ENCODE measurements around the gene APOH. TPM values are rescaled to one million over a fixed set of nuclear protein-coding genes. Genes with fewer than 3 reads are reported as not detected.

APOH gene
- total RNA-seq, 1 experiment from 2014 or later: 1.4 TPM

DNA sequence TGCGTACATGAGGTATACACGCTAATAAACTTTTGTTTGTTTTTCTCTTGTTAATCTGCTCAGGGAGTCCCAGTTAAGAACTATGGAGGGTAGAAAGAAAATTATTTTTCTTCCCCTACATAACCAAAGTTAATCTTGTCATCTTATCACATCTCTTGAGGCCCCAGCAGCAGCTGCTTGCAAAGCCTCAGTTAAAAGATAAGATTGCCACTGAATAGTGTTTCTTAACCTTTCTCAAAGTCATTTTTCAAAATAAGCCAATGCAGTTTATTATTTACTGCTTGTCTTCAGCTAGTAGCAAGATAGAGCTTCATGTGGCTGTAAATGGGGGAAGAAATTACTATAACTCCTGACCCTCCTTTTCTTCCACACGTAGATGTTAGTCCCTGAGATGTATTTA, 21.5 kb upstream of the APOH start:
- H3K36me3 ChIP-seq (ENCODE audit: insufficient read depth, low read length, poor library complexity, severe bottlenecking): no peaks in the 10 kb centered on the region
- H3K9me3 ChIP-seq (ENCODE audit: low read depth, low read length, poor library complexity, severe bottlenecking): no peaks in the 10 kb centered on the region
- H3K4me3 ChIP-seq (ENCODE audit: low read depth, low read length, poor library complexity, severe bottlenecking): no peak overlapping the region
- H3K27ac ChIP-seq (ENCODE audit: low read depth, low read length, poor library complexity, severe bottlenecking): no peak overlapping the region
- H3K27me3 ChIP-seq (replicated peaks; ENCODE audit: insufficient read depth, low read depth, low read length, poor library complexity): no peaks in the 10 kb centered on the region
- TF ChIP-seq EZH2 (IDR thresholded peaks at IDR 0.05; ENCODE audit: borderline replicate concordance, low read depth, low read length, poor library complexity, severe bottlenecking): no peak
- TF ChIP-seq, protein P1, sequence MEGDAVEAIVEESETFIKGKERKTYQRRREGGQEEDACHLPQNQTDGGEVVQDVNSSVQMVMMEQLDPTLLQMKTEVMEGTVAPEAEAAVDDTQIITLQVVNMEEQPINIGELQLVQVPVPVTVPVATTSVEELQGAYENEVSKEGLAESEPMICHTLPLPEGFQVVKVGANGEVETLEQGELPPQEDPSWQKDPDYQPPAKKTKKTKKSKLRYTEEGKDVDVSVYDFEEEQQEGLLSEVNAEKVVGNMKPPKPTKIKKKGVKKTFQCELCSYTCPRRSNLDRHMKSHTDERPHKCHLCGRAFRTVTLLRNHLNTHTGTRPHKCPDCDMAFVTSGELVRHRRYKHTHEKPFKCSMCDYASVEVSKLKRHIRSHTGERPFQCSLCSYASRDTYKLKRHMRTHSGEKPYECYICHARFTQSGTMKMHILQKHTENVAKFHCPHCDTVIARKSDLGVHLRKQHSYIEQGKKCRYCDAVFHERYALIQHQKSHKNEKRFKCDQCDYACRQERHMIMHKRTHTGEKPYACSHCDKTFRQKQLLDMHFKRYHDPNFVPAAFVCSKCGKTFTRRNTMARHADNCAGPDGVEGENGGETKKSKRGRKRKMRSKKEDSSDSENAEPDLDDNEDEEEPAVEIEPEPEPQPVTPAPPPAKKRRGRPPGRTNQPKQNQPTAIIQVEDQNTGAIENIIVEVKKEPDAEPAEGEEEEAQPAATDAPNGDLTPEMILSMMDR (conservative IDR thresholded peaks at IDR 0.05; ENCODE audit: low read depth, low read length): no peak
- H3K4me1 ChIP-seq (ENCODE audit: insufficient read depth, low read length, poor library complexity, severe bottlenecking): peaks cover 6% of the 10 kb centered on the region
- intact Hi-C loops (cut with micrococcal nuclease; ENCODE audit: unreplicated experiment): no loop called here
- BruUV-seq (replicated peaks): no TSS peak
- ChIA-PET POLR2A (ENCODE audit: low non-redundant PET) (interaction anchor here (0.6 kb wide), 1 partner anchor 30 kb away, joined by 14 read pairs; no protein-coding TSS in a partner anchor), CTCF (no interaction called here)
- DNase-seq (ENCODE audit: low spot score): no peak

DNA sequence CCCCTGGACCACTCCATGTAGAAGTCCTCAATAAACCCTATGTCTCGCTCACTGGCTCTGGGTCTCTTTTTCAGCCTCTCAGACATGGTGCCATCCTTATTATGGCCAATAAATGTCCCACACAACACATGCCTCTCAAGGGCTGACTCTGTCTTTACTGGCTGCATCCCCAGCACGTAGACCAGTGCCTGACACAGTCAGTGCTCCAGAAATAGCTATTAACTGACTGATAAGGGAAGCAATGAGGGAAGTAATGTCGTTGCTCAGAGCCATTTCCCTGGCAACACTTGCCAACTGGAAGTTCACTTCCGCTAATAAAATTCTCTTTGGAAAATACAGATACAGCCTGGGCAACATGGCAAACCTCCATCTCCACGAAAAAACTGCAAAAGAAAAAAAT, 19.1 kb upstream of the APOH start:
- no peak for TF ChIP-seq EZH2 (IDR thresholded peaks at IDR 0.05; ENCODE audit: borderline replicate concordance, low read depth, low read length, poor library complexity, severe bottlenecking)
- Histone ChIP-seq H3K4me1 (ENCODE audit: insufficient read depth, low read length, poor library complexity, severe bottlenecking) (no peaks in the 10 kb centered on the region), H3K27me3 (replicated peaks; ENCODE audit: insufficient read depth, low read depth, low read length, poor library complexity) (no peaks in the 10 kb centered on the region), H3K27ac (ENCODE audit: low read depth, low read length, poor library complexity, severe bottlenecking) (no peak overlapping the region), H3K9me3 (ENCODE audit: low read depth, low read length, poor library complexity, severe bottlenecking) (no peaks in the 10 kb centered on the region), H3K4me3 (ENCODE audit: low read depth, low read length, poor library complexity, severe bottlenecking) (no peak overlapping the region), H3K36me3 (ENCODE audit: insufficient read depth, low read length, poor library complexity, severe bottlenecking) (no peaks in the 10 kb centered on the region)
- intact Hi-C loops (cut with micrococcal nuclease; ENCODE audit: unreplicated experiment): no loop called here
- POLR2A ChIA-PET (ENCODE audit: low non-redundant PET): no interaction called here
- no TSS peak for BruUV-seq (replicated peaks)
- CTCF ChIA-PET: no interaction called here
- no peak for DNase-seq (ENCODE audit: low spot score)

GRCh38 chr17:66241839-66242238, 12.6 kb upstream of the APOH start:
- Histone ChIP-seq H3K4me3 (ENCODE audit: low read depth, low read length, poor library complexity, severe bottlenecking) (no peak overlapping the region), H3K27ac (ENCODE audit: low read depth, low read length, poor library complexity, severe bottlenecking) (no peak overlapping the region), H3K27me3 (replicated peaks; ENCODE audit: insufficient read depth, low read depth, low read length, poor library complexity) (no peaks in the 10 kb centered on the region), H3K9me3 (ENCODE audit: low read depth, low read length, poor library complexity, severe bottlenecking) (no peaks in the 10 kb centered on the region), H3K36me3 (ENCODE audit: insufficient read depth, low read length, poor library complexity, severe bottlenecking) (no peaks in the 10 kb centered on the region), H3K4me1 (ENCODE audit: insufficient read depth, low read length, poor library complexity, severe bottlenecking) (peaks cover 5% of the 10 kb centered on the region)
- TF ChIP-seq EZH2 (IDR thresholded peaks at IDR 0.05; ENCODE audit: borderline replicate concordance, low read depth, low read length, poor library complexity, severe bottlenecking): no peak
- TF ChIP-seq, protein P1 (conservative IDR thresholded peaks at IDR 0.05; ENCODE audit: low read depth, low read length): no peak
- intact Hi-C loops (cut with micrococcal nuclease; ENCODE audit: unreplicated experiment): no loop called here
- no TSS peak for BruUV-seq (replicated peaks)
- CTCF ChIA-PET: interaction anchor here (0.6 kb wide), 1 partner anchor 617 kb away, joined by 5 read pairs; no protein-coding TSS in a partner anchor
- DNase-seq (ENCODE audit: low spot score): no peak
- POLR2A ChIA-PET (ENCODE audit: low non-redundant PET): no interaction called here

GRCh38 chr17:66240630-66241029, 11.4 kb upstream of the APOH start:
- Histone ChIP-seq H3K27ac (ENCODE audit: low read depth, low read length, poor library complexity, severe bottlenecking) (no peak overlapping the region), H3K4me3 (ENCODE audit: low read depth, low read length, poor library complexity, severe bottlenecking) (no peak overlapping the region), H3K4me1 (ENCODE audit: insufficient read depth, low read length, poor library complexity, severe bottlenecking) (peaks cover 5% of the 10 kb centered on the region), H3K27me3 (replicated peaks; ENCODE audit: insufficient read depth, low read depth, low read length, poor library complexity) (no peaks in the 10 kb centered on the region), H3K36me3 (ENCODE audit: insufficient read depth, low read length, poor library complexity, severe bottlenecking) (no peaks in the 10 kb centered on the region), H3K9me3 (ENCODE audit: low read depth, low read length, poor library complexity, severe bottlenecking) (no peaks in the 10 kb centered on the region)
- ChIA-PET POLR2A (ENCODE audit: low non-redundant PET) (no interaction called here), CTCF (no interaction called here)
- TF ChIP-seq EZH2 (IDR thresholded peaks at IDR 0.05; ENCODE audit: borderline replicate concordance, low read depth, low read length, poor library complexity, severe bottlenecking): no peak
- TF ChIP-seq, protein P1 (conservative IDR thresholded peaks at IDR 0.05; ENCODE audit: low read depth, low read length): no peak
- no TSS peak for BruUV-seq (replicated peaks)
- intact Hi-C loops (cut with micrococcal nuclease; ENCODE audit: unreplicated experiment): no loop called here
- no peak for DNase-seq (ENCODE audit: low spot score)
